ENCODE measurements around the gene KRT85.

- TF ChIP-seq CTCF (IDR thresholded peaks at IDR 0.05): no peak
- no peak for TF ChIP-seq POLR2A (IDR thresholded peaks at IDR 0.05)
Observed at GRCh38 chr12:52313926-52314325, 53.4 kb downstream of the KRT85 start.

Data from adrenal gland (tissue), 5 donors.